ENCODE data around the gene ARHGEF28.

- no peak for TF ChIP-seq CTCF (conservative IDR thresholded peaks at IDR 0.05; ENCODE audit: low read length)
- TF ChIP-seq EZH2phosphoT487 (IDR thresholded peaks at IDR 0.05; ENCODE audit: borderline replicate concordance) = no peak
These were observed 349.8 kb downstream of the ARHGEF28 start for GRCh38 chr5:73975845-73976244.

Data from Loucy (cell line).